HG03045 (cell line): ENCODE results near the gene KBTBD6.
"Not testable (repeated sequence)": the region's sequence is repeated elsewhere in the genome, so short reads cannot be mapped to it uniquely, and the experiment has no call there.

Experiments
- ATAC-seq: cut with Tn5 transposase; IDR thresholded peaks from one replicate; pipeline ENCODE4 v1.9.1; 2021; ENCODE audit warnings: mild to moderate bottlenecking, moderate library complexity; ENCODE audit not compliant: unreplicated experiment

KBTBD6 gene

GRCh38 chr13:41136396-41137031 is 3.9 kb upstream of the KBTBD6 start:
- no peak for ATAC-seq

GRCh38 chr13:41133951-41134350 is 1.3 kb upstream of the KBTBD6 start:
- no peak for ATAC-seq

- ATAC-seq = peak; percentile 9
Observed at GRCh38 chr13:41131660-41132511, 716 bp downstream of the KBTBD6 start.

- not testable (repeated sequence) for ATAC-seq
Observed at GRCh38 chr13:41131189-41131588, 1.4 kb downstream of the KBTBD6 start.

GRCh38 chr13:41130356-41130755 is 2.2 kb downstream of the KBTBD6 start:
- no peak for ATAC-seq

GRCh38 chr13:41127701-41128100 is 4.9 kb downstream of the KBTBD6 start:
- no peak for ATAC-seq

GRCh38 chr13:41122838-41123237 is 9.8 kb downstream of the KBTBD6 start:
- no peak for ATAC-seq

- no peak for ATAC-seq
Observed at GRCh38 chr13:41117869-41118268, 14.7 kb downstream of the KBTBD6 start.

GRCh38 chr13:41111454-41111853 is 21.1 kb downstream of the KBTBD6 start:
- ATAC-seq = no peak

GRCh38 chr13:41107584-41108014 is 25.0 kb downstream of the KBTBD6 start:
- no peak for ATAC-seq

GRCh38 chr13:41107104-41107571 is 25.5 kb downstream of the KBTBD6 start:
- ATAC-seq = no peak

GRCh38 chr13:41099986-41100385 is 32.6 kb downstream of the KBTBD6 start:
- ATAC-seq = no peak

- no peak for ATAC-seq
Observed at GRCh38 chr13:41098761-41099160, 33.8 kb downstream of the KBTBD6 start.

GRCh38 chr13:41095681-41096080 is 36.9 kb downstream of the KBTBD6 start:
- ATAC-seq = not testable (repeated sequence)

- no peak for ATAC-seq
Observed at GRCh38 chr13:41085961-41086585, 46.5 kb downstream of the KBTBD6 start.

- no peak for ATAC-seq
Observed at GRCh38 chr13:41079725-41080124, 52.9 kb downstream of the KBTBD6 start.
